Neural progenitor cell (in vitro differentiated cells): ENCODE measurements around the gene ANO4. TPM values are rescaled to one million over a fixed set of nuclear protein-coding genes. Genes with fewer than 3 reads are reported as not detected.

Experiments used
- DNase-seq: peaks from one replicate; pipeline ENCODE4 v3.0.0-alpha.2; 2016; ENCODE audit warnings: low spot score
- H2AFZ ChIP-seq: fragments of 200-600 bp; sonication (generic); replicated peaks from 2 replicates; pipeline ENCODE4 v1.6.1; 2016; ENCODE audit warnings: antibody characterized with exemption
- H3F3A ChIP-seq: fragments of 200-600 bp; sonication (generic); 2 replicates; pipeline ENCODE4 v1.6.1; 2016; ENCODE audit warnings: antibody characterized with exemption, low read depth
- H3K27ac ChIP-seq: fragments of 200-600 bp; sonication (generic); 2 replicates; pipeline ENCODE4 v1.5.1; 2016; ENCODE audit warnings: mild to moderate bottlenecking
- H3K27me3 ChIP-seq: fragments of 200-600 bp; sonication (generic); 2 replicates; pipeline ENCODE4 v1.6.1; 2016; ENCODE audit warnings: mild to moderate bottlenecking, moderate library complexity
- H3K36me3 ChIP-seq: fragments of 200-600 bp; sonication (generic); 2 replicates; pipeline ENCODE4 v1.5.1; 2016
- H3K4me1 ChIP-seq: fragments of 200-600 bp; sonication (generic); 2 replicates; pipeline ENCODE4 v1.6.1; 2016; ENCODE audit warnings: mixed run types
- H3K4me2 ChIP-seq: fragments of 200-600 bp; sonication (generic); 2 replicates; pipeline ENCODE4 v1.6.1; 2016
- H3K4me3 ChIP-seq: fragments of 200-600 bp; sonication (generic); 2 replicates; pipeline ENCODE4 v1.5.1; 2016
- H3K79me2 ChIP-seq: fragments of 200-600 bp; sonication (generic); 2 replicates; pipeline ENCODE4 v1.6.1; 2016; ENCODE audit warnings: low read depth
- H3K9ac ChIP-seq: fragments of 200-600 bp; sonication (generic); 2 replicates; pipeline ENCODE4 v1.6.1; 2016
- H3K9me3 ChIP-seq: fragments of 200-600 bp; sonication (generic); 2 replicates; pipeline ENCODE4 v1.5.1; 2016; ENCODE audit warnings: low read depth
- H4K20me1 ChIP-seq: fragments of 200-600 bp; sonication (generic); 2 replicates; pipeline ENCODE4 v1.6.1; 2016; ENCODE audit warnings: low read depth
- H3K27ac Mint-ChIP-seq: 3 replicates; pipeline ENCODE4 v1.8.0; 2021; ENCODE audit warnings: mixed read lengths
- H3K27me3 Mint-ChIP-seq: 2 replicates; pipeline ENCODE4 v1.8.0; 2022; ENCODE audit warnings: low read depth, mild to moderate bottlenecking, inconsistent platforms, moderate library complexity, mixed read lengths; ENCODE audit not compliant: insufficient read depth
- H3K36me3 Mint-ChIP-seq: 3 replicates; pipeline ENCODE4 v1.8.0; 2021; ENCODE audit warnings: mixed read lengths
- H3K4me1 Mint-ChIP-seq: 3 replicates; pipeline ENCODE4 v1.8.0; 2021; ENCODE audit warnings: mixed read lengths
- H3K4me3 Mint-ChIP-seq: 3 replicates; pipeline ENCODE4 v1.8.0; 2021; ENCODE audit warnings: mild to moderate bottlenecking, moderate library complexity, mixed read lengths
- H3K9me3 Mint-ChIP-seq: 3 replicates; pipeline ENCODE4 v1.8.0; 2020; ENCODE audit warnings: mixed read lengths
- EZH2 ChIP-seq: fragments of 200-600 bp; sonication (generic); IDR thresholded peaks from 2 replicates; pipeline ENCODE4 v1.6.1; 2017; ENCODE audit warnings: antibody characterized with exemption, mild to moderate bottlenecking, moderate library complexity
- EZH2phosphoT487 ChIP-seq: fragments of 200-600 bp; sonication (generic); IDR thresholded peaks from 2 replicates; pipeline ENCODE4 v1.6.1; 2017; ENCODE audit warnings: antibody characterized with exemption
- total RNA-seq: library from RNA; depleted of rRNA; stranded (reverse); fragments of >200 nt; gene quantifications from 2 replicates; pipeline ENCODE4 v1.2.3, GENCODE V29; 2015; ENCODE audit warnings: low replicate concordance
- TF ChIP-seq, protein P1 (sequence below): fragments of 200-600 bp; sonication (generic); IDR thresholded peaks from 2 replicates; pipeline ENCODE4 v1.5.1; 2017; ENCODE audit warnings: antibody characterized with exemption, mild to moderate bottlenecking

ANO4 gene
- total RNA-seq, 1 donor from 2014 or later, result not detected

DNA sequence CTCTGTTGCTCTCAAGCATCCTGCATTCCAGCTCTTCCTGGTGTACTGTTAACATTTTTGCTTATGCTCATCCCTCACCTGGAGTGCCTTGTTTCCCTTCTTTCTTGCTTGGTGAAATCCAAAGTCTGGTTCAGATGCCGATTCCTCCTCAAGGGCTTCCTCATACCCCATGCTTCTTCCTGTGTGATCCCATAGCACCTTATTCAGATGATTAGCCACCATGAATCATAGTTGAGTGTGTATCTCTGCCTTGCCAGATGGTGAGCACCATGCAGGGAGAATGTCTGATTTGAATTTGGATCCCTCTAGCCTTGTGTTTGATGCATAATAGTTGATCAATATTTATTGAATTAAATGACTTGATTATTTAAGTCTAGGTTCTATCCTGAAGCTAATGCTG lies 39.4 kb upstream of the ANO4 start:
- Mint-ChIP-seq H3K27ac (no peak overlapping the region), H3K9me3 (no peaks in the 10 kb centered on the region), H3K27me3 (no peaks in the 10 kb centered on the region), H3K4me3 (no peak overlapping the region), H3K36me3 (no peaks in the 10 kb centered on the region), H3K4me1 (no peaks in the 10 kb centered on the region)
- H3K9ac ChIP-seq, result no peak overlapping the region
- H3K27me3 ChIP-seq, result no peaks in the 10 kb centered on the region
- no peak overlapping the region for H3K4me2 ChIP-seq
- no peak overlapping the region for H3K4me3 ChIP-seq
- H2AFZ ChIP-seq, result no peak overlapping the region
- H3K36me3 ChIP-seq, result no peaks in the 10 kb centered on the region
- no peaks in the 10 kb centered on the region for H3K9me3 ChIP-seq
- H3F3A ChIP-seq, result no peaks in the 10 kb centered on the region
- no peak for DNase-seq
- no peak overlapping the region for H3K27ac ChIP-seq
- no peaks in the 10 kb centered on the region for H4K20me1 ChIP-seq
- H3K4me1 ChIP-seq, result no peaks in the 10 kb centered on the region
- TF ChIP-seq EZH2 (no peak), EZH2phosphoT487 (no peak)
- TF ChIP-seq, protein P1, sequence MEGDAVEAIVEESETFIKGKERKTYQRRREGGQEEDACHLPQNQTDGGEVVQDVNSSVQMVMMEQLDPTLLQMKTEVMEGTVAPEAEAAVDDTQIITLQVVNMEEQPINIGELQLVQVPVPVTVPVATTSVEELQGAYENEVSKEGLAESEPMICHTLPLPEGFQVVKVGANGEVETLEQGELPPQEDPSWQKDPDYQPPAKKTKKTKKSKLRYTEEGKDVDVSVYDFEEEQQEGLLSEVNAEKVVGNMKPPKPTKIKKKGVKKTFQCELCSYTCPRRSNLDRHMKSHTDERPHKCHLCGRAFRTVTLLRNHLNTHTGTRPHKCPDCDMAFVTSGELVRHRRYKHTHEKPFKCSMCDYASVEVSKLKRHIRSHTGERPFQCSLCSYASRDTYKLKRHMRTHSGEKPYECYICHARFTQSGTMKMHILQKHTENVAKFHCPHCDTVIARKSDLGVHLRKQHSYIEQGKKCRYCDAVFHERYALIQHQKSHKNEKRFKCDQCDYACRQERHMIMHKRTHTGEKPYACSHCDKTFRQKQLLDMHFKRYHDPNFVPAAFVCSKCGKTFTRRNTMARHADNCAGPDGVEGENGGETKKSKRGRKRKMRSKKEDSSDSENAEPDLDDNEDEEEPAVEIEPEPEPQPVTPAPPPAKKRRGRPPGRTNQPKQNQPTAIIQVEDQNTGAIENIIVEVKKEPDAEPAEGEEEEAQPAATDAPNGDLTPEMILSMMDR, result no peak
- H3K79me2 ChIP-seq, result no peaks in the 10 kb centered on the region

DNA sequence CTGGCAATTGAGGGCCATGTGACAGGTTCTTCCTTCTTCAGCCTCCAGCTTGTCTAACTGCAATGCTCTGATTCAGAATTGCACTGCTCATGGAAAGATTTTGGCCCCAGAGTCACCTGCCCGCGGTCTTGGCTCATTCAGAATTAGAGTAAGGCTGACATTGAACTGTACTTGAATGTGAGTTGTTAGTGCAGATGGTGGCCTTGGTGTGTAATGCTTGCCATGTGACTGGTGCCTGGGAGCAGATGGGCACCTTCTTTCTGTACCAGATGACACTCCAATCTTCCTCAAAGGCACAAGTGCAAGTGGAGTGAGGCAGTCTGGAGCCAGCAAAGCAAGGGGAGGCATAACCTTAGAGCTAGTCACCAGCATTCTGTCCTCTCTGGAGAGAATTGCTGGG lies 36.5 kb upstream of the ANO4 start:
- H3K79me2 ChIP-seq, result no peaks in the 10 kb centered on the region
- Mint-ChIP-seq H3K27ac (no peak overlapping the region), H3K36me3 (no peaks in the 10 kb centered on the region), H3K27me3 (no peaks in the 10 kb centered on the region), H3K9me3 (no peaks in the 10 kb centered on the region), H3K4me1 (no peaks in the 10 kb centered on the region), H3K4me3 (no peak overlapping the region)
- no peak overlapping the region for H2AFZ ChIP-seq
- H3K27ac ChIP-seq, result no peak overlapping the region
- H3K4me2 ChIP-seq, result no peak overlapping the region
- no peak overlapping the region for H3K9ac ChIP-seq
- TF ChIP-seq, protein P1, result no peak
- TF ChIP-seq EZH2phosphoT487 (no peak), EZH2 (no peak)
- H3F3A ChIP-seq, result no peaks in the 10 kb centered on the region
- no peaks in the 10 kb centered on the region for H3K27me3 ChIP-seq
- no peaks in the 10 kb centered on the region for H3K4me1 ChIP-seq
- no peaks in the 10 kb centered on the region for H3K9me3 ChIP-seq
- no peaks in the 10 kb centered on the region for H3K36me3 ChIP-seq
- no peak for DNase-seq
- no peak overlapping the region for H3K4me3 ChIP-seq
- H4K20me1 ChIP-seq, result no peaks in the 10 kb centered on the region

DNA sequence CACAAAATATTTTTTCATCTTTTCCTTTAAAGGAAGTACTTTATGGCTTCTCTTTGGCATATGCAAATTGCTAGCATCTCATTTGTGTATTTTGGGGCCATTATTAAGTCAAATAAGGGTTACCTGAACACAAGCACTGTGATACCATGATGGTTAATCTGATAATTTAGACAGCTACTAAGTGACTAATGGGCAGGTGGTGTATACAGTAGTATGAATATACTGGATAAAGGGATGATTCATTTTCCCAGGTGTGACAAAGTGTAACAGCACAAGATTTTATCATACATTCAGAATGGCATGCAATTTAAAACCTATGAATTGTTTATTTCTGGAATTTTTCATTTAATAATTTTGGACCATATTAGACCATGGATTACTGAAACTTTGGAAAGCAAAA lies 27.2 kb upstream of the ANO4 start:
- TF ChIP-seq EZH2 (no peak), EZH2phosphoT487 (no peak)
- TF ChIP-seq, protein P1, result no peak
- Histone ChIP-seq H3K4me2 (no peak overlapping the region), H3K4me1 (no peaks in the 10 kb centered on the region), H3K36me3 (no peaks in the 10 kb centered on the region), H3K9me3 (no peaks in the 10 kb centered on the region), H3K27ac (no peak overlapping the region), H3K79me2 (no peaks in the 10 kb centered on the region), H3F3A (no peaks in the 10 kb centered on the region), H3K27me3 (no peaks in the 10 kb centered on the region), H4K20me1 (no peaks in the 10 kb centered on the region), H3K4me3 (no peak overlapping the region), H3K9ac (no peak overlapping the region), H2AFZ (no peak overlapping the region)
- H3K4me3 Mint-ChIP-seq, result no peak overlapping the region
- H3K27ac Mint-ChIP-seq, result no peak overlapping the region
- H3K27me3 Mint-ChIP-seq, result no peaks in the 10 kb centered on the region
- no peaks in the 10 kb centered on the region for H3K4me1 Mint-ChIP-seq
- peaks cover 4% of the 10 kb centered on the region for H3K9me3 Mint-ChIP-seq
- no peak for DNase-seq
- no peaks in the 10 kb centered on the region for H3K36me3 Mint-ChIP-seq

DNA sequence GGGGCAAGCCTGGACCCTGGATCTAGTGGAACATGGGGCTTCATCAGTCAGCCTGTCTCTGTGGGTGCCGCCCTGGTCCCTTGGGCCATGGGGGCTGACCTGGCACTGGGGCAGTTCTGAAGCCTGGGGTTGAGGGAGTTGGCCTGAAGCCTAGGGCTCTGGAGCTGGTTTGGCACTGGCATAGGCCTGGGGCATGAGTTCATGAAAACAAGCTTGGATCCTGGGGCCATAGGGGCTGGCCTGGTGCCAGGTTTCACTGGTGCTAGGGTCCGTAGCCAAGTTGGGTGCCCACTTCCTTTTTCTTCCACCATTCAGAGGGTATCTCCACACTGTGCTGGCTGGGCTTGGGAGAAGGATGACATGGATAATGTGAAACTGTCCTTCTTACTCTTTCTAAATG lies 26.6 kb upstream of the ANO4 start:
- Histone ChIP-seq H3K4me2 (no peak overlapping the region), H3K4me3 (no peak overlapping the region), H3K27me3 (no peaks in the 10 kb centered on the region), H3K9ac (no peak overlapping the region), H3K79me2 (no peaks in the 10 kb centered on the region), H3K4me1 (no peaks in the 10 kb centered on the region), H3K27ac (no peak overlapping the region), H4K20me1 (no peaks in the 10 kb centered on the region), H3K36me3 (no peaks in the 10 kb centered on the region), H2AFZ (no peak overlapping the region), H3K9me3 (no peaks in the 10 kb centered on the region), H3F3A (no peaks in the 10 kb centered on the region)
- Mint-ChIP-seq H3K9me3 (peaks cover 4% of the 10 kb centered on the region), H3K4me3 (no peak overlapping the region), H3K4me1 (no peaks in the 10 kb centered on the region), H3K27ac (no peak overlapping the region), H3K27me3 (no peaks in the 10 kb centered on the region), H3K36me3 (no peaks in the 10 kb centered on the region)
- DNase-seq, result no peak
- TF ChIP-seq EZH2phosphoT487, result no peak
- TF ChIP-seq EZH2, result no peak
- TF ChIP-seq, protein P1, result no peak
